Measurements from ENCODE around the gene TTLL11.
"Not testable (repeated sequence)": the region's sequence is repeated elsewhere in the genome, so short reads cannot be mapped to it uniquely, and the experiment has no call there.

TTLL11 gene

GRCh38 chr9:121807823-121808278, 285.3 kb downstream of the TTLL11 start:
- no peak for DNase-seq

GRCh38 chr9:121807069-121807822, 285.9 kb downstream of the TTLL11 start:
- no peak for DNase-seq

- DNase-seq = no peak
Measured at GRCh38 chr9:121802753-121803152, 290.4 kb downstream of the TTLL11 start.

GRCh38 chr9:121801579-121801978, 291.5 kb downstream of the TTLL11 start:
- no peak for DNase-seq

GRCh38 chr9:121800376-121800775, 292.7 kb downstream of the TTLL11 start:
- DNase-seq = no peak

- no peak for DNase-seq
Measured at GRCh38 chr9:121798941-121799340, 294.2 kb downstream of the TTLL11 start.

GRCh38 chr9:121797081-121797480, 296.0 kb downstream of the TTLL11 start:
- DNase-seq = no peak

- not testable (repeated sequence) for DNase-seq
Measured at GRCh38 chr9:121794334-121794733, 298.8 kb downstream of the TTLL11 start.

GRCh38 chr9:121792476-121792875, 300.6 kb downstream of the TTLL11 start:
- not testable (repeated sequence) for DNase-seq

GRCh38 chr9:121790841-121791240, 302.3 kb downstream of the TTLL11 start:
- no peak for DNase-seq

GRCh38 chr9:121788686-121789366, 304.3 kb downstream of the TTLL11 start:
- DNase-seq = no peak

GRCh38 chr9:121786998-121787422, 306.1 kb downstream of the TTLL11 start:
- no peak for DNase-seq

GRCh38 chr9:121786543-121786948, 306.6 kb downstream of the TTLL11 start:
- no peak for DNase-seq

GRCh38 chr9:121785673-121786542, 307.2 kb downstream of the TTLL11 start:
- no peak for DNase-seq

- DNase-seq = no peak
Measured at GRCh38 chr9:121784731-121785411, 308.2 kb downstream of the TTLL11 start.

GRCh38 chr9:121783521-121784507, 309.3 kb downstream of the TTLL11 start:
- no peak for DNase-seq

- DNase-seq = no peak
Measured at GRCh38 chr9:121783111-121783510, 310.0 kb downstream of the TTLL11 start.

GRCh38 chr9:121782514-121783110, 310.5 kb downstream of the TTLL11 start:
- no peak for DNase-seq

- no peak for DNase-seq
Measured at GRCh38 chr9:121781701-121782464, 311.2 kb downstream of the TTLL11 start.

- DNase-seq = no peak
Measured at GRCh38 chr9:121781145-121781548, 312.0 kb downstream of the TTLL11 start.
